Thoracic aorta endothelial cell (primary cell): ENCODE data around the gene FAM107A. TPM values are rescaled to one million over a fixed set of nuclear protein-coding genes. Genes with fewer than 3 reads are reported as not detected.

Experiments used
- total RNA-seq: library from RNA; depleted of rRNA; stranded (reverse); fragments of >200 nt; gene quantifications from 2 replicates; pipeline ENCODE4 v1.2.3, GENCODE V29; 2012

Gene FAM107A, protein sequence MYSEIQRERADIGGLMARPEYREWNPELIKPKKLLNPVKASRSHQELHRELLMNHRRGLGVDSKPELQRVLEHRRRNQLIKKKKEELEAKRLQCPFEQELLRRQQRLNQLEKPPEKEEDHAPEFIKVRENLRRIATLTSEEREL
- total RNA-seq, result 10.8 and 48.1 TPM in 2 replicates

DNA sequence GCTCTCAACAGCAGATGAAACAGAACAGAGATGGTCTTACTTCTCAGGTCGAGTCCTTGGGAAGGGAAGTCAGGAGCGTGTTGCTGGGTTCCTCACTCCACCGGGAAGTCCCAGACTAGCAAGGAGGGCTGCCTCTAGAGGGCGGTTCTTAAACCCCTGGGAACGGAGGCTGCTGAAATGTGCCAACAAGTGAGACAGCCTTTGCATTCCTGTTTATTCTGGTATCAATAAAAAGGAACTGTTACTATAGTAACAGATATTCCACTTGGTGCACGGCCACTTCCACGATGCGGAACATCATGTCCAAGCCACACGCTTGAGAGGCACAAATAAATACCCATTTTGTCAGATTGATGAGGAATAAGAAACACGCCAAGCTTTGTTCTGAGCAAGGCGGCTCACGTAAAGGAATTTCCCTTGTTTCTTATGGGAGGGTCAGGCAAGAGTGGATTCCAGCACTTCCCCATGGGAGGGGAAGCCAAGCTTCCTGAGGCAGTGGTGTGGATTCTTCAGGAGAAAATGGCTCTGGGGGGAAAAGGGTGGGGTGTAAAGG, at the start of gene FAM107A:
TSS of gene FAM107A (minus strand) at position 123 of the 553 bp plus-strand sequence. CDS start 7,531 bp downstream, outside the sequence.

DNA sequence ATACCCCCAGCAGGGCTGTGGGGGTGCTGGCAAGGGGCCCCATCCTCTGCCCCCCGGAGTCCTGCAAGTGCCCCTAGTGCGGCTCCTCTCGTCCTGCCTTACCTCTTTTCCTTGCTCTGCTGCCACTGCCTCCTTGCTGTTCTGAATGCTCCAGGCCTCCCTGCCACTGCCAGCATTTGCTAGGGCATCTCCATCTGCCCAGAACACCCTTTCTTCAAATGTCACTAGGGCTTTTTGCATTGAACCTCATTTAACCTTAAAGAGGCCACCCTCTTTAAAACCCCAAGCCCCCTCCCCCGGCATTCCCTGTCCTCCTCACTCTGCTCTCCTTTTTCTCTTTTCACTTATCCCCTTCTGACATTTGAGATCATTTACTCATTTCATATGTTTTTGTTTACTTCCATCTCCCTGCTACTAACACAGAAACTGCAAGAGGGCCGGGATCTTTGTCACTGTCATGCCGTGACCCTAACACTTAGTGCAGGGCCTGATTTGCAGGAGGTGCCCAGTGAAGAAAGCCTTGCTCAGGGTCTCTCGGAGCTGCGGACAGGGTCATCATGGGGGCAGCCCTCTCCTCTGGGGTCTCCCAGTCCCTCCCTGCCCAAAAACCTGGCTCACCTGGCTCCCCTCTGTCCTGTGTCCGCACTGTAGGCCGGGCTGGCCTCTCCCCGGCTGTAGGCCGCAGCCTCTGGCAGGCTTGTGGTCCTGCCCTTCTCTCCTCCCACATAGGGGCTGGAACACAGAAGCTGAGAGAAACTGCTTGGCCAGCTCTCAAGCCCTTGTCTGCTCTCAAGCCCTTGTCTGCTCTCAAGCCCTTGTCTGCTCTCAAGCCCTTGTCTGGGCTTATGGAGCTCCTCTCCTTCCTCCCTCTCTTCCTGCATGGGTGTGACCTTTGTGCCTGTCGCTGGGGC, 40.4 kb downstream of the FAM107A start, which contains the start of gene ACOX2:
TSS of gene ACOX2 (minus strand) at position 690 of the 911 bp plus-strand sequence. CDS start 2,084 bp downstream, outside the sequence.

Other genes with a start within 250 kb of the FAM107A start
- gene PXK, start 244.5 kb downstream of the FAM107A start, total RNA-seq, result 27.7 and 31.7 TPM in 2 replicates
- 72.2 and 73.8 TPM in 2 replicates for gene PDHB, start 143.6 kb downstream of the FAM107A start, total RNA-seq
- gene KCTD6, start 85.3 kb downstream of the FAM107A start, total RNA-seq, result 10.8 and 12.0 TPM in 2 replicates
- gene ACOX2, start 40.2 kb downstream of the FAM107A start, total RNA-seq, result 2.9 and 4.5 TPM in 2 replicates
- 0.27 and 0.57 TPM in 2 replicates for gene FAM3D, start 89.4 kb upstream of the FAM107A start, total RNA-seq